HUES48 (cell line): ENCODE results near the gene NRP2.

ENCODE experiments used
- H3K27ac ChIP-seq: one replicate; pipeline ENCODE4 v1.7.0; 2013; ENCODE audit warnings: low read depth, low read length, inconsistent platforms
- H3K27me3 ChIP-seq: 2 replicates; pipeline ENCODE4 v1.6.1; 2013; ENCODE audit warnings: mild to moderate bottlenecking, low read length; ENCODE audit not compliant: control insufficient read depth, insufficient read depth
- H3K36me3 ChIP-seq: 2 replicates; pipeline ENCODE4 v1.6.1; 2013; ENCODE audit warnings: low read length; ENCODE audit not compliant: control insufficient read depth, insufficient read depth
- H3K4me1 ChIP-seq: 2 replicates; pipeline ENCODE4 v1.6.1; 2013; ENCODE audit warnings: mild to moderate bottlenecking, low read length; ENCODE audit not compliant: control insufficient read depth, insufficient read depth
- H3K4me3 ChIP-seq: 2 replicates; pipeline ENCODE4 v1.5.1; 2013; ENCODE audit warnings: mild to moderate bottlenecking, low read depth, low read length
- H3K9ac ChIP-seq: 2 replicates; pipeline ENCODE4 v1.6.1; 2013; ENCODE audit warnings: mild to moderate bottlenecking, low read depth, low read length, moderate library complexity
- H3K9me3 ChIP-seq: 2 replicates; pipeline ENCODE4 v1.6.1; 2013; ENCODE audit warnings: low read length; ENCODE audit not compliant: control insufficient read depth, insufficient read depth

NRP2 gene

DNA sequence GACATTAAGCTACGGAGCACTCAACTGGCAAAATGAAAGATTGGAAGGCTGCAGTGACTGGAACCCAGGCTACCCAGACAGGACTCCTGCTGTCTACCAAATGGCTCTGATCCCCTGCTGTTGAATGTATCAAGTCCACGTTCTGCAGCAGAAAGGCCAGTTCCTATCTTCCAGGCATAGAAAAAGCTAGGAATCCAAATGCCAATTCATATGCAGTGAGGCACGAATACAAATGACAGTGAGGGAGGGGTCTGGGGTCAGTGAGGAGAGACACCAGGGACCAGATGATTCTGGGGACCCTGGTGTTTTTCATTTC, 5.3 kb downstream of the NRP2 start:
- no peak overlapping the region for H3K9ac ChIP-seq
- peak overlapping the region; percentile 18 for H3K27ac ChIP-seq
- peaks cover 43% of the 10 kb centered on the region for H3K4me1 ChIP-seq
- H3K27me3 ChIP-seq: peaks cover 58% of the 10 kb centered on the region
- H3K36me3 ChIP-seq: no peaks in the 10 kb centered on the region
- H3K4me3 ChIP-seq: no peak overlapping the region
- H3K9me3 ChIP-seq: no peaks in the 10 kb centered on the region

DNA sequence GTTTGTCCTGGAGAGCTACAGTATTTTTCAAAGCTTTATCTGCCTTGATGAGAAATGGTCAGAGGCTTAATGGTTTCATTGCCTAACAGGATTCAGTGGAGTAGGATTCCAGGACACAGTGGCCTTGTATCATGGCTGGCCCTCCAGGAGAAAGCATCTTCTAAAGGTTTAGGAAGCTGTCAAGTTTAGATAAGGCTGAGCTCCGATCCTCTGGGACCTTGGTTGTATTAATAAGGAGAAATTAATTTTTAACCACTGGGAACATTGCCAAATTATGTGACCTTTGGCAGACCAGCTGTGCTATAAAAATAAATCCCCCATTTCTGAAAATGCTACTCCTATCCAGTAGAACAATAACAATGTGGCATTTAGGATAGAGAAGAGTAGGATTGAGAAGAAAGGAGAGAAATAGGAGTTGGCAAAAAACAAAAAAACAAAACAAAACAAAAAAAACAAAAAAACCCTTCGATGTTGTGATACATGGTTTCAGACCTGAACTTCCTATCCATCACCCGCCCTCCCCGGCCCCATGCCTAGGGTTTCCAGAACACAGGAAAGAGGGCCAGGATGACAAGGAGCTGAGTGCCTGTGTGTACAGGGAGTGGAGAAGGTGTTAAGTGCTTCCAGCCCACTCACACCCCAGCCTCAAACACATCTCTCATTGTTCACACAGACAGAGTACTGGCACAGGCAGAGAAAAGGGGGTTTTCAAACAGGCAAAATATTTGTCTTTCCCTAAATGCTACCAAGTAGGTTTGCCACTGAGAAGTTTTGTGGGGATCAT, 6.3 kb downstream of the NRP2 start:
- Histone ChIP-seq H3K9ac (no peak overlapping the region), H3K4me3 (no peak overlapping the region), H3K27me3 (peaks cover 48% of the 10 kb centered on the region), H3K36me3 (no peaks in the 10 kb centered on the region), H3K9me3 (no peaks in the 10 kb centered on the region), H3K4me1 (peaks cover 35% of the 10 kb centered on the region), H3K27ac (no peak overlapping the region)

DNA sequence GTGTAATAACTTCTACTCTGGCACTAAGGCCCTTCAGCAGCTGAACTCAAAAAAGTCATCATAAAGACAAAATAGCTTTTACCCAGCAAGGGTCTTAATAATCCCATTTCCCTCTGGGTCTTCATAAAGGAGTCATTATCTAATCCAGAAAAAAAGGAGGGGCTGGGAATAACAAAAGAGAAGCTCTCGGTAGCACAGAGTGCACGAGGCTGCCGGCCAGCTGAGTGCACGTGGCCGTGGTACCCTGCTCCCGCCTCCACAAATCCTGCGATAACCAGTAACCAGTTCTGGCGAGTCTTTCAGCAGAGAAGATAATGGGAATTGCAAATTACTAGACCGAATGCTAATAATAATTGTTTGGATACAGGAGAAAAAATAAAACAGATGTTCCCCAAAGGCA, 7.5 kb downstream of the NRP2 start:
- Histone ChIP-seq H3K36me3 (no peaks in the 10 kb centered on the region), H3K4me3 (no peak overlapping the region), H3K4me1 (peaks cover 35% of the 10 kb centered on the region), H3K27me3 (peaks cover 35% of the 10 kb centered on the region), H3K9ac (no peak overlapping the region), H3K9me3 (no peaks in the 10 kb centered on the region), H3K27ac (no peak overlapping the region)

DNA sequence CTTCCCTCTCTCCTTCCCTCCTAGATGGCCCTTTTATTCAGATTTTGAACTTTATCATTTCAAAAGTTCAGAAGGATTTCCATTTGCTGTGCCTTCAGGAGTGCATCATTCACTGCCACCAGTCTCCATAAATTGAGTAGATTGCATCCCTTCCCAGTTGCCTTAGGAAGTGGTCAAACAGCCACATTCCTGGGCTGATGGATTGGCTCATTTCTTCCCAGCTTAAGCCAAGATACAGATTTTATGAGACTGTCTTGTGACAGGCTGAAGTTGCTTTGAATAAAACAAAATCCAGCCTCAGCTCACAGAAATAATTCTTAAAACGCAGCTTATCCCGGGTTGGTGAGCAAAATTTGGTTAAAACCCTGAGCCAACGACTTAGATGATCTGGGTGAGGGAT, 9.8 kb downstream of the NRP2 start:
- Histone ChIP-seq H3K27ac (no peak overlapping the region), H3K4me1 (peaks cover 47% of the 10 kb centered on the region), H3K36me3 (no peaks in the 10 kb centered on the region), H3K9ac (no peak overlapping the region), H3K4me3 (no peak overlapping the region), H3K27me3 (peaks cover 13% of the 10 kb centered on the region), H3K9me3 (no peaks in the 10 kb centered on the region)

DNA sequence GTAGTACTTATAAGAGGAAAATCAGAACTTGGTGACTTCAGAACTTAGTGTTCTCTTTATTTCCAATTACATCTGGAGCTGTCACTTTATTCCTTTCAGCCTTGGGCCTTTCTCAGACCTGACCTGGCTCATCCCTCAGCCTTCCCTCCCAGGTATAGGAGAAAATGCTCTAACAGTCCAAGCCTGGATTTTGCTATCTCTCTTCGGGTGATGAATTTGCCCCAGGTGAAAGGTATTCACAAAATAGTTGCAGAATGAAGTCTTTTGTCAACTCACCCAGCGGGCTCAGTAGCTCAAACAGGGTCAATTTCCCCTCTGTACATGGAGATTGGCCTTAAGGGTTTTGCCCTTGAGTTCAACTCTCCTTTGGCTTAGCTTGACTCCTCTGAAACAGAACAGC, 12.0 kb downstream of the NRP2 start:
- no peak overlapping the region for H3K9ac ChIP-seq
- H3K27me3 ChIP-seq: no peaks in the 10 kb centered on the region
- no peaks in the 10 kb centered on the region for H3K9me3 ChIP-seq
- peaks cover 55% of the 10 kb centered on the region for H3K4me1 ChIP-seq
- peaks cover 4% of the 10 kb centered on the region; the same call in 1 of the 2 replicates for H3K36me3 ChIP-seq
- no peak overlapping the region for H3K27ac ChIP-seq
- H3K4me3 ChIP-seq: no peak overlapping the region

DNA sequence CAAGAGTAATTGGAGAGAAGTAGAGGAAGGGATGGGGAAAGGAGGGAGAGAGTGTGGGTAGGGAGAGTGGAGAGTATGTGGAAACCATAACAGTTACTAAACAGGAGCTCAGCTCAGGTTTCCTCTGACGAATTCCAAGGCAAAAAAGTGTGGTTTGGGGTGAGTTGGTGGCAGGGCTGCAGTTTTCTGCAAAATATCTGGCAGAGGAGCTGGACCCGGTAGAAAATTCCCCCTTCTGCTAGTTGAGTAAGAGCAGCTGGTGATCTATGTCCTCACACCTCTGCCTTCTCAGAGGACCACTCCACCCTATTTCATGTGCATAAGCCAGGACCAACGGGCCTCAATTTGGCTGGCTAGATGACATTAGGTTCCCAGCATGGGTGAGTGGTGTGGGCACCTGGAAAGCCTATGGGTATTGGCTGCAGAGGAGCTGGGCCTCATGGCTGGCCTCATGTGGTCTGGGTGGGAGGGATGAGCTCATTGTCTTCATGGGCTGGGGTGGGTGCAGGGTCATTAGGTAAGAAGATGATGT, 13.2 kb downstream of the NRP2 start:
- Histone ChIP-seq H3K4me1 (peaks cover 63% of the 10 kb centered on the region), H3K9ac (no peak overlapping the region), H3K4me3 (no peak overlapping the region), H3K36me3 (peaks cover 4% of the 10 kb centered on the region; the same call in 1 of the 2 replicates), H3K9me3 (no peaks in the 10 kb centered on the region), H3K27ac (no peak overlapping the region), H3K27me3 (no peaks in the 10 kb centered on the region)

DNA sequence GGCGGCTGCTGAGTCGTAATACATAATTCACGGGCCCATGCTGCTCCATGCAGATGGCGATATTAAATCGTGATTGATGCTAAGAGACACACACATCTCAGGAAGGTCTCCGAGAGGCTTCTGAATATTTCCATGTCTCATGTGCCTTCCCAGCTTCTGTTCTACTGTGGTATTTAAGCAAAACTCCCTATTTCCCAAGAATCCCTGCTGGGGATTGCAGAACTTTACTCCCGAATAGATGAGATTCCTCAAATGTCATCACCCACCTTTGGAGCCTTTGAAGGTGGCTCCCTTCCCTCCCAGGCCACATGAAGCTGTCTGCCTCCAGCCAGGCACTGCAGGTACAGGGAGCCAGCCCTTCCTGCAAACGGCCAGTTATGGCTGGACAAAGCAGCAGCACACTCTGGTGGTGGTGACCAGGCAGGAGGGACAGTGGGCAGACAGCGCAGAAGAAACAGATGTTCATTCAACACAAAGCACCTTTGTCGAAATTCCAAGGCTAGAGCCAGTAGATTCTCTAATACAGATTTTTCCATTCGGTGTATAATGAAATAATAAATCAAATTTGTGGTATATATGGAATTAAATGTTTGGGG, 14.1 kb downstream of the NRP2 start:
- no peak overlapping the region for H3K9ac ChIP-seq
- no peaks in the 10 kb centered on the region for H3K9me3 ChIP-seq
- peak overlapping the region; percentile 48 for H3K27ac ChIP-seq
- no peak overlapping the region for H3K4me3 ChIP-seq
- H3K4me1 ChIP-seq: peaks cover 69% of the 10 kb centered on the region
- H3K27me3 ChIP-seq: no peaks in the 10 kb centered on the region
- peaks cover 4% of the 10 kb centered on the region; the same call in 1 of the 2 replicates for H3K36me3 ChIP-seq

DNA sequence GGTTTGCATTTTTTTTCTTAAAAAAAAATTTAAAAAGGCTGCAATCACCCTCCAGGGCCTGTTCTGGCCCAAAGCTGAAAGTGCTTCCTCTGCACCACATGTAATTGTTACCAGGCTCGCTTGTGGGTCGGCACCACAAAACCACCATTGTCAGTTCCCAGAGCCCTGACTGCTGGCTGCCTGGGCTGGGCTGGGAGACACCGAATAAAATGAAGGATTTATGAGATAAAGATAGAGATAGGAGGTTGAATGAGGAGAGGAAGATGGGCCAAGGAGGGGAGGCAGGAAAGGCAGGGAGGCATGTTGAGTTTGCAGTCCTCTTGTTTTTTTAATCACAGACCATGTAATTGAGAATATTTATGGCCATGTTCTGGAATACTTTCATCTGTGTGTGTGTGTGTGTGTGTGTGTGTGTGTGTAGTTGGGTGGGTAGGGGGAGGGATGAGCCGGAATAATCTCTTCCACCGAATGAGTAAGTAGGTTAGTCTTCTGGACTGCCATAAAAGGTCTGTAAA, 14.7 kb downstream of the NRP2 start:
- no peaks in the 10 kb centered on the region for H3K9me3 ChIP-seq
- no peaks in the 10 kb centered on the region for H3K27me3 ChIP-seq
- H3K36me3 ChIP-seq: peaks cover 4% of the 10 kb centered on the region; the same call in 1 of the 2 replicates
- no peak overlapping the region for H3K27ac ChIP-seq
- H3K4me1 ChIP-seq: peaks cover 71% of the 10 kb centered on the region
- H3K4me3 ChIP-seq: no peak overlapping the region
- H3K9ac ChIP-seq: no peak overlapping the region

DNA sequence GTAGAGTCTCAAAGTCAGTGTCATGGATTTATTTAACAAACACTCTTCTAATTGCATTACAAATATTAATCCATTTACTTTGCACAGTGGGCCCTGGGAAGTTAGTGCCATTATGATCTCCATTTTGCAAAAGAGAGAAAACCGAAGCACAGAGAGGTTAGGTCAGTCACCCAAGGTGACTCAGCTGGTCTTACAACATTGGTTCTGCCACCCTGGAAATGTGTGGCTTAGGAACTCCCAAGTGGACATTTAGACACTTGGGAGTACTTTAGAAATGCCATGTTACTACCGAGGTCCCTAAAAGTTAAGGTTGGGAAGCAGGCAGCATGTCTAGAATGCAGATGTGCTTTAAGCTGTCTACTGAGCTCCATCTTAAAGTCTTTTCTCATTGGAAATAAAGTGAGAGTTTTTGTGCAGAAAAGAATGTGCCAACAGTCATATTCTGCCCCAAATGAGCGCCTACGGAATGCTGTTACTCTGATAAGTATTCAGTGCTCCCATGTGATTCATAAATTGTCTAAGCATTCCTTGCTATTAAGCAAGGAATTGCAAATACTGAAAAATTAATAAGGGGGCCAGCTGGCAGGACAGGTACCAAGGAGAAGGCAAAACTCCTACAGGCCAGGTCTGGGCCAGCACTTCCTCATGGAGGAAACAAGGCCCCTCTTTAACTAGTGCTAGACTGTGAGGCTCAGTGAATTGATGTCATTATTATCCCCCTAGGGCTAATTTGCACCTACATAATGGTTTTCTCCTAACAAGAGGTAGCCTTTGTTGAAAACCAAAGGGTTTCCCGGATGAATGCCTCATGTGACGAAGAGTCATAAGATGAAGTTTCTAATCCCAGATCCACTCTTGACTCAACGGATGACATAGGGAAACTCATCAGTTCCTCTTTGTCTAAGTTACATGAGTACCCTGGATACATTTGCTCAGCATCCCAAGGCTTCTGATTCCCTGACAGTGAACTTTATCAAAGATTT, 16.3 kb downstream of the NRP2 start:
- no peaks in the 10 kb centered on the region for H3K9me3 ChIP-seq
- H3K4me1 ChIP-seq: peaks cover 81% of the 10 kb centered on the region
- H3K27me3 ChIP-seq: no peaks in the 10 kb centered on the region
- H3K27ac ChIP-seq: peak overlapping the region; percentile 89
- no peak overlapping the region; the same call in 1 of the 2 replicates for H3K9ac ChIP-seq
- H3K36me3 ChIP-seq: peaks cover 4% of the 10 kb centered on the region; the same call in 1 of the 2 replicates
- no peak overlapping the region for H3K4me3 ChIP-seq

DNA sequence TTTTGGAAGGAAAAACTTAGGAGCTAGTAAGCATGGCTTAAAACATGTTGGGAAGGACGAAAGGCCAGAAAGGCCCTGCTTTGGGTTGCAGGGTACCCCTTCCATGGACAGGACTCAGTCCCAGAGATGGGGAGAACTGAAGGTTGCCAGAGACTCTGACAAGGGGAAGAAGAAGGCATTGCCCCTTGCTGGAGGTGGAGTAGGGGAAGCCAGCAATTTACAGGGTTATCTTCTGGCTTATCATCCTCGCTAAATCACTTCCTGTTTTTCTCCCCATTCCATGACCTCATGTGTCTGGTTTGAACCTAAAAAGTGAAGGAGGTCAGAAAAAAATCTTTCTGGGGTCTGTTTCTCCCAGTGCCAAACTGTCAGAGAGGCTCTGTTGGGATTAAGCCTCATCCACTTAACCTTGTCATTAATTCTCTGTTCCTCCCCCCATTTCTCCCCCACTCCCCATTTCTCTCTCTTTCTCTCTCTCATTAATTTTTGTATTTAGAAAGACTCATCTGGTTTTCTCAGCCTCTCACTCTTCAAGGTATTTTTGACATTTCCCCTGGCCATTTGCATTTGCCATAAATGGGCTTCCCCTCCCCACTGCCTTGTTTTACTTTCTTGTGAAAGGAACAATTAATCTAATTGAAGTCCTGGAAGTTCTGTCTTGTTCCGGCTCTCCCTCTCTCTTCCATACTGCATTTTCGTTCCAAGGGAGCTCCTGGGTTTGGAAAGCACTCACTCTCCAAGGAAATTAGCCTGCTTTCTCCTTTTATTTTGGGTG, 17.4 kb downstream of the NRP2 start:
- Histone ChIP-seq H3K4me3 (no peak overlapping the region), H3K4me1 (peaks cover 72% of the 10 kb centered on the region), H3K27ac (peak overlapping the region; percentile 89), H3K27me3 (no peaks in the 10 kb centered on the region), H3K36me3 (peaks cover 4% of the 10 kb centered on the region; the same call in 1 of the 2 replicates), H3K9ac (no peak overlapping the region), H3K9me3 (no peaks in the 10 kb centered on the region)
